ENCODE data around the gene ZSCAN31.

DNA sequence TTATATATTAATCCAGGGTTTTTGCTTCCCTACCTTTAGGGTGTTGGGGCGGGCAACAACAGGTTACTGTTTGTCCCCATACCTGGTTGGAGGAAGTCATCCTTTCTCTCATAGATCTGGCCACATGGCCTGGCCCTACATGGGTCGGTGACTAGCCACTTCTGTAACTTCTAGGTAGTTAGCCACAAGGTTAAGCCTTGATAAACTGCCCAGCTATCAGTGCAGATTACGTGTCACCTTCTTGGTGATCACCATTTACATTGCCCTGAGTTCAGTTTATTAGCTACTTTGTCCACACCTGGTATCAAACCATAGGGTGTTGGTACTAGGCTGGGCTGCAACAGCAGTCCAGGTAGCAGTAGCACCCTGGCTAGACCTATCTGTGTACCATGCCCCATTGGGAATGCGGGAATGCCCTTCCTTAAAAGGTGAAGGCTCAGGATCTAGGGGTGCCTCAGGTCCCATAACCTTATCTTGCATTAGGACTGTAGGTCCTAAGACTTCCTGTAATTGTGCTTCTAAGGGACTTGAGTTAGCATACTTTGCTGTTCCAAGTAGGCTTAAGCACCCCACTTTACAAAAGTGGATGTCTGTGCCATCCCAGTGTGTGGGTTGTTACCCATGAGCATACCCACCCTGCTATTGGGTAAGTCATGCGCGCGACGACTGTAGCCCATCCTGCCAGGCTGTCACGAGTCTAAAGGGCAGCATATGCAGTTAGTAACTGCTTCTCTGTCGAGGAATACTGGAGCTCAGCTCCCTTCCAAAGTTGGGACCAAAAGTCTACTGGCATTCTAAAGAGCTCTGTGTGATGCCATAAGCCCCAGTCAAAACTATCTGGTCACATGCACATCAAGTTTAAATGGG lies 19.0 kb upstream of the ZSCAN31 start:
- TF ChIP-seq, protein P1, sequence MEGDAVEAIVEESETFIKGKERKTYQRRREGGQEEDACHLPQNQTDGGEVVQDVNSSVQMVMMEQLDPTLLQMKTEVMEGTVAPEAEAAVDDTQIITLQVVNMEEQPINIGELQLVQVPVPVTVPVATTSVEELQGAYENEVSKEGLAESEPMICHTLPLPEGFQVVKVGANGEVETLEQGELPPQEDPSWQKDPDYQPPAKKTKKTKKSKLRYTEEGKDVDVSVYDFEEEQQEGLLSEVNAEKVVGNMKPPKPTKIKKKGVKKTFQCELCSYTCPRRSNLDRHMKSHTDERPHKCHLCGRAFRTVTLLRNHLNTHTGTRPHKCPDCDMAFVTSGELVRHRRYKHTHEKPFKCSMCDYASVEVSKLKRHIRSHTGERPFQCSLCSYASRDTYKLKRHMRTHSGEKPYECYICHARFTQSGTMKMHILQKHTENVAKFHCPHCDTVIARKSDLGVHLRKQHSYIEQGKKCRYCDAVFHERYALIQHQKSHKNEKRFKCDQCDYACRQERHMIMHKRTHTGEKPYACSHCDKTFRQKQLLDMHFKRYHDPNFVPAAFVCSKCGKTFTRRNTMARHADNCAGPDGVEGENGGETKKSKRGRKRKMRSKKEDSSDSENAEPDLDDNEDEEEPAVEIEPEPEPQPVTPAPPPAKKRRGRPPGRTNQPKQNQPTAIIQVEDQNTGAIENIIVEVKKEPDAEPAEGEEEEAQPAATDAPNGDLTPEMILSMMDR (IDR thresholded peaks at IDR 0.05 in 2 of 3, conservative IDR thresholded peaks at IDR 0.05 in 1 of 3; ENCODE audit: insufficient read depth in 2 of 3, low read depth in 1 of 3, low read length in 3 of 3) = no peak
- no peak for TF ChIP-seq TCF7 (IDR thresholded peaks at IDR 0.05; ENCODE audit: borderline replicate concordance)
- TF ChIP-seq, protein P2, sequence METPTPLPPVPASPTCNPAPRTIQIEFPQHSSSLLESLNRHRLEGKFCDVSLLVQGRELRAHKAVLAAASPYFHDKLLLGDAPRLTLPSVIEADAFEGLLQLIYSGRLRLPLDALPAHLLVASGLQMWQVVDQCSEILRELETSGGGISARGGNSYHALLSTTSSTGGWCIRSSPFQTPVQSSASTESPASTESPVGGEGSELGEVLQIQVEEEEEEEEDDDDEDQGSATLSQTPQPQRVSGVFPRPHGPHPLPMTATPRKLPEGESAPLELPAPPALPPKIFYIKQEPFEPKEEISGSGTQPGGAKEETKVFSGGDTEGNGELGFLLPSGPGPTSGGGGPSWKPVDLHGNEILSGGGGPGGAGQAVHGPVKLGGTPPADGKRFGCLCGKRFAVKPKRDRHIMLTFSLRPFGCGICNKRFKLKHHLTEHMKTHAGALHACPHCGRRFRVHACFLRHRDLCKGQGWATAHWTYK (CRISPR knock-in tag; IDR thresholded peaks at IDR 0.05) = no peak
- no peak for TF ChIP-seq SMARCA5 (IDR thresholded peaks at IDR 0.05)
- no peak for TF ChIP-seq ZNF12 (CRISPR knock-in tag; IDR thresholded peaks at IDR 0.05)
- TF ChIP-seq, protein P3, sequence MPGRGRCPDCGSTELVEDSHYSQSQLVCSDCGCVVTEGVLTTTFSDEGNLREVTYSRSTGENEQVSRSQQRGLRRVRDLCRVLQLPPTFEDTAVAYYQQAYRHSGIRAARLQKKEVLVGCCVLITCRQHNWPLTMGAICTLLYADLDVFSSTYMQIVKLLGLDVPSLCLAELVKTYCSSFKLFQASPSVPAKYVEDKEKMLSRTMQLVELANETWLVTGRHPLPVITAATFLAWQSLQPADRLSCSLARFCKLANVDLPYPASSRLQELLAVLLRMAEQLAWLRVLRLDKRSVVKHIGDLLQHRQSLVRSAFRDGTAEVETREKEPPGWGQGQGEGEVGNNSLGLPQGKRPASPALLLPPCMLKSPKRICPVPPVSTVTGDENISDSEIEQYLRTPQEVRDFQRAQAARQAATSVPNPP (IDR thresholded peaks at IDR 0.05; ENCODE audit: borderline replicate concordance, insufficient read depth, insufficient read length) = no peak
- TF ChIP-seq ZNF24 (IDR thresholded peaks at IDR 0.05) = no peak
- TF ChIP-seq, protein P4, sequence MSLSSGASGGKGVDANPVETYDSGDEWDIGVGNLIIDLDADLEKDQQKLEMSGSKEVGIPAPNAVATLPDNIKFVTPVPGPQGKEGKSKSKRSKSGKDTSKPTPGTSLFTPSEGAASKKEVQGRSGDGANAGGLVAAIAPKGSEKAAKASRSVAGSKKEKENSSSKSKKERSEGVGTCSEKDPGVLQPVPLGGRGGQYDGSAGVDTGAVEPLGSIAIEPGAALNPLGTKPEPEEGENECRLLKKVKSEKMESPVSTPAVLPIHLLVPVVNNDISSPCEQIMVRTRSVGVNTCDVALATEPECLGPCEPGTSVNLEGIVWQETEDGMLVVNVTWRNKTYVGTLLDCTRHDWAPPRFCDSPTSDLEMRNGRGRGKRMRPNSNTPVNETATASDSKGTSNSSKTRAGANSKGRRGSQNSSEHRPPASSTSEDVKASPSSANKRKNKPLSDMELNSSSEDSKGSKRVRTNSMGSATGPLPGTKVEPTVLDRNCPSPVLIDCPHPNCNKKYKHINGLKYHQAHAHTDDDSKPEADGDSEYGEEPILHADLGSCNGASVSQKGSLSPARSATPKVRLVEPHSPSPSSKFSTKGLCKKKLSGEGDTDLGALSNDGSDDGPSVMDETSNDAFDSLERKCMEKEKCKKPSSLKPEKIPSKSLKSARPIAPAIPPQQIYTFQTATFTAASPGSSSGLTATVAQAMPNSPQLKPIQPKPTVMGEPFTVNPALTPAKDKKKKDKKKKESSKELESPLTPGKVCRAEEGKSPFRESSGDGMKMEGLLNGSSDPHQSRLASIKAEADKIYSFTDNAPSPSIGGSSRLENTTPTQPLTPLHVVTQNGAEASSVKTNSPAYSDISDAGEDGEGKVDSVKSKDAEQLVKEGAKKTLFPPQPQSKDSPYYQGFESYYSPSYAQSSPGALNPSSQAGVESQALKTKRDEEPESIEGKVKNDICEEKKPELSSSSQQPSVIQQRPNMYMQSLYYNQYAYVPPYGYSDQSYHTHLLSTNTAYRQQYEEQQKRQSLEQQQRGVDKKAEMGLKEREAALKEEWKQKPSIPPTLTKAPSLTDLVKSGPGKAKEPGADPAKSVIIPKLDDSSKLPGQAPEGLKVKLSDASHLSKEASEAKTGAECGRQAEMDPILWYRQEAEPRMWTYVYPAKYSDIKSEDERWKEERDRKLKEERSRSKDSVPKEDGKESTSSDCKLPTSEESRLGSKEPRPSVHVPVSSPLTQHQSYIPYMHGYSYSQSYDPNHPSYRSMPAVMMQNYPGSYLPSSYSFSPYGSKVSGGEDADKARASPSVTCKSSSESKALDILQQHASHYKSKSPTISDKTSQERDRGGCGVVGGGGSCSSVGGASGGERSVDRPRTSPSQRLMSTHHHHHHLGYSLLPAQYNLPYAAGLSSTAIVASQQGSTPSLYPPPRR (CRISPR knock-in tag; IDR thresholded peaks at IDR 0.05; ENCODE audit: borderline replicate concordance) = no peak
- TF ChIP-seq, protein P5, sequence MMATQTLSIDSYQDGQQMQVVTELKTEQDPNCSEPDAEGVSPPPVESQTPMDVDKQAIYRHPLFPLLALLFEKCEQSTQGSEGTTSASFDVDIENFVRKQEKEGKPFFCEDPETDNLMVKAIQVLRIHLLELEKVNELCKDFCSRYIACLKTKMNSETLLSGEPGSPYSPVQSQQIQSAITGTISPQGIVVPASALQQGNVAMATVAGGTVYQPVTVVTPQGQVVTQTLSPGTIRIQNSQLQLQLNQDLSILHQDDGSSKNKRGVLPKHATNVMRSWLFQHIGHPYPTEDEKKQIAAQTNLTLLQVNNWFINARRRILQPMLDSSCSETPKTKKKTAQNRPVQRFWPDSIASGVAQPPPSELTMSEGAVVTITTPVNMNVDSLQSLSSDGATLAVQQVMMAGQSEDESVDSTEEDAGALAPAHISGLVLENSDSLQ (IDR thresholded peaks at IDR 0.05) = no peak
- no peak for TF ChIP-seq HNRNPL (IDR thresholded peaks at IDR 0.05; ENCODE audit: low read depth, low read length)
- TF ChIP-seq, protein P6, sequence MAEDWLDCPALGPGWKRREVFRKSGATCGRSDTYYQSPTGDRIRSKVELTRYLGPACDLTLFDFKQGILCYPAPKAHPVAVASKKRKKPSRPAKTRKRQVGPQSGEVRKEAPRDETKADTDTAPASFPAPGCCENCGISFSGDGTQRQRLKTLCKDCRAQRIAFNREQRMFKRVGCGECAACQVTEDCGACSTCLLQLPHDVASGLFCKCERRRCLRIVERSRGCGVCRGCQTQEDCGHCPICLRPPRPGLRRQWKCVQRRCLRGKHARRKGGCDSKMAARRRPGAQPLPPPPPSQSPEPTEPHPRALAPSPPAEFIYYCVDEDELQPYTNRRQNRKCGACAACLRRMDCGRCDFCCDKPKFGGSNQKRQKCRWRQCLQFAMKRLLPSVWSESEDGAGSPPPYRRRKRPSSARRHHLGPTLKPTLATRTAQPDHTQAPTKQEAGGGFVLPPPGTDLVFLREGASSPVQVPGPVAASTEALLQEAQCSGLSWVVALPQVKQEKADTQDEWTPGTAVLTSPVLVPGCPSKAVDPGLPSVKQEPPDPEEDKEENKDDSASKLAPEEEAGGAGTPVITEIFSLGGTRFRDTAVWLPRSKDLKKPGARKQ (CRISPR knock-in tag; IDR thresholded peaks at IDR 0.05) = no peak
- no peak for TF ChIP-seq TAF1 (IDR thresholded peaks at IDR 0.05; ENCODE audit: control insufficient read depth, extremely low read depth, insufficient read depth, low read length, severe bottlenecking)

All from K562 (cell line).